NCI-H69 (cell line): Measurements from ENCODE around the gene HSPBAP1.

Source experiments
- DNase-seq: peaks from one replicate; lab custom pipeline; 2025; lab: John Stamatoyannopoulos, UW

Gene HSPBAP1, protein sequence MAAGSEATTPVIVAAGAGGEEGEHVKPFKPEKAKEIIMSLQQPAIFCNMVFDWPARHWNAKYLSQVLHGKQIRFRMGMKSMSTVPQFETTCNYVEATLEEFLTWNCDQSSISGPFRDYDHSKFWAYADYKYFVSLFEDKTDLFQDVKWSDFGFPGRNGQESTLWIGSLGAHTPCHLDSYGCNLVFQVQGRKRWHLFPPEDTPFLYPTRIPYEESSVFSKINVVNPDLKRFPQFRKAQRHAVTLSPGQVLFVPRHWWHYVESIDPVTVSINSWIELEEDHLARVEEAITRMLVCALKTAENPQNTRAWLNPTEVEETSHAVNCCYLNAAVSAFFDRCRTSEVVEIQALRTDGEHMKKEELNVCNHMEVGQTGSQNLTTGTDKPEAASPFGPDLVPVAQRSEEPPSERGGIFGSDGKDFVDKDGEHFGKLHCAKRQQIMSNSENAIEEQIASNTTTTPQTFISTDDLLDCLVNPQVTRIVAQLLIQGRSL

DNA sequence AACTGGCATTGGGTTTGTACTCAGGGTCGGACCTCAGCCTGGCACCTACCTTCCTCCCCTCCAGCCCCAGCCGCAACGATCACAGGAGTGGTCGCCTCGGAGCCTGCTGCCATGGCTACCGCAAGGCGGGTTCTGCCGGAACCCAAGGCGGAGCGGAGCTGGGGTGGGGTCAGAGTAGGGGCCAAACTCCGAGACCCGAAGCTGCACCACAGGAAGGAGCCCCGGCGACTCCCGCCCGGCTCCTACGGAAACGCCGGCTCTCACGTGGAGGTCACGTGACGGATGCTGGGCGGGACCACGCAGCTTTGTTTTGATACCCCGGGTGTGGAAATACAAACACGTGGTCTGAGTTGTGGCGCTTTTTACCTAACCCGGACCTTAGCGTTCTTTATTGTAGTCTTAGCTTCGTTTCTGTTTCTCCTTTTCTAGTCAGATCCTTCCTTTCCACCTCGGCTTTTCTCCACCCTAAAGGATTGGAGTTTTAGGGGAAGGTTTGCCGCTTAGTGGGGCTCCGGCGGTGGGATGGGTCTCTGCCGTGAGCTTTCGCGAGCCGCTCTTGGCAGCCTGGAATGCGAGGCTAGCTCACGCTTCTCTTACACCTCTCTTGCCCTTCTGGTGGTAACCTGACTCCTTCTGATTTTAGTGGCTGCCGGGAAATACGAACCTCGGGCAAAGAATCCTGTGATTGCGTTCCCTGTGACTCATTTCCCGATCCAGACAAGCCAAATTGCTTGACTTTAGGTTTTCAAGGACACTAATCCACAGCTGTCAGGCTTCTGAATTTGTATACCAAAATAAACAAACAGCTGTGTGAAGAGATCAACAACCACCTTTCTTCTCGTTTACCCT, at the start of gene HSPBAP1:
HSPBAP1 (minus strand) TSS at position 264 of the 849 bp plus-strand sequence; CDS start at position 113, 151 bp downstream.
- DNase-seq, result no peak

DNA sequence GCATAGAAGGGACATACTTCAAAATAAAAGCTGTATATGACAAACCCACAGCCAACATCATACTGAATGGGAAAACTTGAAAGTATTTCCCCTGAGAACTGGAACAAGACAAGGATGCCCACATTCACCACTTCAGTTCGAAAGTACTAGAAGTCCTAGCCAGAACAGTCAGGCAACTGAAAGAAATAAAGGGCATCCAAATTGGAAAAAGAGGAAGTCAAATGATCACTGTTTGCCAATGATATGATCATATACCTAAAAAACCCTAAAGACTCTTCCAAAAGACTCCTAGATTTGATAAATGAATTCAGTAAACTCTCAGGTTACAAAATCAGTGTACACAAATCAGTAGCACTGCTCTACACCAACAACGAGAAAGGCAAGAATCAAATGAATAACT, 42.0 kb upstream of the HSPBAP1 start:
- no peak for DNase-seq

DNA sequence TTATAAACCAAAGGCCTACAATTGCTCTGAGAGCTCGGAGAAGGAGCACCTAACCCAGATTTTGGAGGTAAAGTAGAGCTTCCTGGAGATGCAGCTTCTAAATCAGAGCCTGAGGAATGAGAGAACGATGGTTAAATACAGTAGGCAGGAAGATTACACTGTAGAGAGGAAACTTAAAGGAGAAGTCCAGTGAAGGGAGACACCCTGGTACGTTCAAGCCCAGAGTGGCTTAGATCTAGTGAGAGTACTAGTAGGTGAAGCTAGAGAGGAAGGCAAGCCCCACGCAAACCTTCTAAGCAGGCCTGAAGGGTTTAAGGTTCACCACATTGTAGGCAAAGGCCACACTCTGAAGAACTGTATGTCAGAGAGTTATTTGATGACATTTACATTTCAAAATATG, 34.6 kb upstream of the HSPBAP1 start:
- no peak for DNase-seq

DNA sequence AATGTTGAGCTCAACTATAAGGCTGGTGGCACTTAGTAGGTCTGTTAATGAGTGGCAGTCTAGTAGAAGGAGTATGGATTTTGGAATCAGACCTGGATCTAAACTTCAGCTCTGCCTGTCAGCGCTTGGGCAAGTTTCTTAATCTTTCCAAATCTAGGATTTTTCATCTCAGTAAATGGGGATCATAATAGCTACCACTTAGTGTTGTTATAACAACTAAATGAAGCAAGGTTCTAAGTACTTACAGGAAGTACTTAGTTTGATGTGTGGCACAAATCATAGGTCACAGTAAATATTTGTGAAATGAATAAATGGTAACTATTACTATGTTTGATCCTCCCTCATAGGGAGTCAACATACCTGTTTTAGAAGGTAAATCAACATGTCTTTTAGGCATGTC, 32.6 kb upstream of the HSPBAP1 start:
- DNase-seq, result no peak

DNA sequence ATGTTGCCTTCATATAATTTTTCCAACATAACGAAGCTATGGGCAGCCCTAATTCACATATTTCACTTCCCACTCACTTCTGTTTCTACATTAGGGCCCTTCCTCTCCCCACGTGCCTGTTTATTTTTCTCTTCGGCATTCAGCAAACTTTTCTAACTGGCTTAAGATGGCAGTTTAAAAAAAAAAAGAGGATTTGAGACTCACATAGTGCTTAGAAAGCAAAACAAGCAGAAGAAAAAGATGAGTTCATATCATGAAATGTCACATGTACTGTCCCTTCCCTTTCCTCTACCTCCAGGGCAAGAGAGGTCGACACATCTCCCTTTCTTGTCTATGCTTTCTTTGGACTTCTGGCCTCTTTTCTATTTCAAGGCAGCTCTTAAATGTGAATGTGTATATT, 31.8 kb upstream of the HSPBAP1 start:
- no peak for DNase-seq

DNA sequence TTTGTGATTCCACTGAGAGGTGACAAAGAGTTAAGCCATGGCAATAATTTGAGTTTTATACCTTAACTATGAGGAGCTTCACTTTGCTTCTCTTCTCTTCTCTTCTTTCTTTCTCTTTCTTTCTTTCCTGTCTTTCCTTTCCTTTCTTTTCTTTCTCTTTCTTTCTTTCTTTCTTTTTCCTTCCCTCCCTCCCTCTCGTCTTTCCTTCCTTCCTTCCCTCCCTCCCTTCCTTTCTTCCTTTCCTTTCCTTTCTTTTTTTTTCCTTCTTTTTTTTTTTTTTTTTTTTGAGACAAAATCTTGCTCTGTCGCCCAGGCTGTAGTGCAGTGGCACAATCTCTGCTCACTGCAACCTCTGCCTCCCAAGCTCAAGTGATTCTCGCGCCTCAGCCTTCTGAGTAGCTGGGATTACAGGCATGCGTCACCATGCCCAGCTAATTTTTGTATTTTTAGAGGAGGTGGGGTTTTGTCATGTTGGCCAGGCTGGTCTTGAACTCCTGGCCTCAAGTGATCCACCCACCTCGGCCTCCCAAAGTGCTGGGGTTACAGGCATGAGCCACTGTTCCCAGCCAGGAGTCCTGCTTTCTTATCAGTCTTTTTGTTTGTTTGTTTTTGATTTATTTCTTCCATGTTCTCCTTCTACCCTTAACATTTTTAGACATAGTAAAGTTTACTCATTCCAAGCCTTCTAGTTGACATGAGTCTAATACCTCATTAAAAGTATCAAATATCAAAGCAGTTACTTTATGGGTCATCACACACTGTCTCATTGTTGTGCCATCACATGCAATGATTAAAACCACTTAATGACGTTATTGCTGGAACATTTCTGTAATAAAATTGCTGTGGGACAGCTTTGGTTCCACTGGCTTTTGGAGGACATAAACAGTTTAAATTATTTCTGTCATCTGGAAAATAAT, 31.1 kb upstream of the HSPBAP1 start:
- DNase-seq, result no peak

DNA sequence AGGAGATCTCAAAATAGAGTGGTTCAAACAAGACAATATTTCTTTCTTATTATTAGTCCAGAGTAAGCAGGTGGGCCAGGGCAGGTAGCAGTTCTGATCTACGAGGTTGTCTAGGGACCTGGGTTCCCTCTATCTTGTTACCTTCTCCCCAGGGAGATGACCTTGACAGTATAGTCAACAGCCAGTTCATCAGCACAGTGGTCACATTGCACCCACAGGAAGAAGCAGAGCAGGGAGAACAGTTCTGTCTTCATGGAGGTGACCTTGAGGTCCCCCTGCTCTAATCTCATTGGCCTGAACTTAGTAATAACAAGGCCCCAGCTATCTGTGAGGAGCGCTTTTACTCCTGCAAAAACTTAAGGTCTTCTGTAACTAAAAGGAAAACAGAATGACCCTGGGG, 23.0 kb upstream of the HSPBAP1 start:
- no peak for DNase-seq

DNA sequence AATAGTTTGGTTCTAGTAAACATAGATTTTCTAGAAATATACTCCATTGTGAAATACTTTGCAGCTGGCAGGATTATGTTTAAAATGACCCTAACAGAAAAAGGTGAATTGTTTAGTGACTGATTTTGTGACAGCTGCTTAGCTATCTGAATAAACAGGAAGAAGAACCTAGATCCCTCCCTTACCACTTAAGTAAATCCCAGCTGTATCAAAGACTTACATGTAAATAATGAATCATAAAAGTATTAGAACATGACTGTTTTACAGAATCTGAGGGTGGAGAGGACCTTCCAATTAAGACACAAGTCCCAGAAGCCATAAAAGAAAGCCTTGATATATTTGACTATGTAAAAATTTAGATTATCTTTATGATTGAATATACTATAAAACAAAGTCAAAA, 17.1 kb upstream of the HSPBAP1 start:
- DNase-seq, result peak; percentile 4

DNA sequence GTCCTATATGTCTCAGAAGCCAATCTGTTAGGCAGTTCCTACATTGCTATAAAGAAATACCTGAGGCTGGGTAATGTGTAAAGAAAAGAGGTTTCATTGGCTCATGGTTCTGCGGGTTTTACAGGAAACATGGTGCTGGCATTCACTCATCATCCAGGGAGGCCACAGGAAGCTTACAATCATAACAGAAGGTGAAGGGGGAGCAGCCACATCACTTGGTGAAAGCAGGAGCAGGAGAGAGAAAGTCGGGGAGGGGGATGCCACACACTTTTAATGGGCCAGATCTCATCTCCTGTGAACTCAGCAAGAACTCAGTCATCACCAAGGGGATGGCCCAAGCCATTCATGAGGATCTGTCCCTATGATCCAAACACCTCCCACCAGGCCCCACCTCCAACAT, 10.3 kb upstream of the HSPBAP1 start:
- no peak for DNase-seq

DNA sequence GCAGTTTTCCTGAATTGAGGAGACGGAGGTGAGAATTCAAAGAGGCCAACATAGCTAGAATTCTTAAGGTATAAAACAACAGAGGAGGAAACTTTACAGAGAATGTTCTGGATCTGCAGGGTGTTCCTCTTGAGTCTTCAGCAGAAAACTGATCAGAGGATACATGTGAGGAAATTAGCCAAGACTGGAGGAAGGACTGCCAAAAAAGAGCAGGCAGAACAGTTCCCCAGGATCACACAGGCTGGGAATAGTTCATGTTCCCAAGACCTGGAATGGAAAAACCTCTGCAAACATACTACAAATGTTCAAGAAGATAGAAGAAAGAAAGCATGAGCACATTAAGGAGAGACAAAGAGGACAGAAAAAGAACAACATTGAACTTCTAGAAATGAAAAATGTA, 8.7 kb upstream of the HSPBAP1 start:
- no peak for DNase-seq

DNA sequence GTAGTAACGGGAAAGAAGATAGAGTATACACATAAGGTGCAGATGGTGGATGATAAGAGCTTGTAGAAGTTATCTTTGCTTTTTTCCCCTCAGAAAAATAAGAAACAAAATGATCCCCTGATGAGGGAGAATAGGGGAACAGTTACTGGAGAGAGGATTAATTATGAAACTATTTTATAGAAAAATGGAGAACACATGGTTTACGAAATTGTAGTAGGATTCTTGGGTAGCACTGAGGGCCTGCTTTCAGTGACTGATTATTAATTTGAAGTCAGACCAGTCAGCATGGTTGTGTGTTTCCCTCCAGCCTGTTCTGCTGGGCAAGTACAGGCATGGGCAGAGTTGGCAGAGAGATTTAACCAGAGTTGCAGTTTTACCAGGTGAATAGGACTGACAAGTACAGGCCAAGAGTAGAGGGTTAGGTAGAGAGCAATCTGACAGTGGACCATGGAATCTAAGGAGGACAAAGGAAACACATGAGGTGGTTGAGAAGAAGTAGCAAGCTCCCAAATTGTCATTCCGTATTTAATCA, 7.1 kb upstream of the HSPBAP1 start:
- DNase-seq, result no peak

DNA sequence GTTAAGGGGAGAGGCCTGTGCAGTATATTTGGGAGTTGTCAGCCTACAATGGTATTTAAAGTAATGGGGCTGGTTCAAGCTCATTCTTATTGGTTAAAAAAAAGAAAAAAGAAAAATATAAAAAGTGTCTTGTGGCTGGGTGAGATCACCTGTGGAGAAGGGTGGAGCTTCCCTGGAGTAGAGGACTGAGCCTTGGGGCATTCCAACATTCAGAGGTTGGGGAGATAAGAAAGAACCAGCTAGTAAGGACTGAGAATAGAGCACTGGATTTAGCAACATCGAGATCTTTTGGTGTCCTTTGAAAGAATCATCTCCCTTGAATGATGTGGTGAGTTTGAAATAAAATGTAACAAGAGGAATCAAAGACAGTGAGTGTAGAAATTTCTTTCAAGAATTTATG, 6.4 kb upstream of the HSPBAP1 start:
- no peak for DNase-seq

DNA sequence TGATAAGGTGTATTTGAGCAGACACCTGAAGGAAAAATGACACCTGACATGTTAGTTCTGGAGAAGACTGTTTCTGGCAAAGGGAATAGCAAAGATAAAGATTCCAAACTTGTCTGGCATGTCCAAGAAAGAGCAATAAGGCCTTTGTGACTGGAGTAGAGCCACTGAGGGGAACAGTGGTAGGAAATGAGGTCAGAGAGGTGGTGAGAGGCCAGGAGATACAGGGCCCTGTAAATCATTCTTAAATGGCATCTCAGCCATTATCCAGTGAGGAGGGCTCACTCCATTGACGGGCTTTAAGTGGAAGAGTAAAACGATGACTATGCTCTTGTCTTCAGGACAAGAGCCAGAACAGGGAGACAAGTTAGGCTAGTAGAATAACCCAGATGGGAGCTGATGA, 5.7 kb upstream of the HSPBAP1 start:
- DNase-seq, result no peak

DNA sequence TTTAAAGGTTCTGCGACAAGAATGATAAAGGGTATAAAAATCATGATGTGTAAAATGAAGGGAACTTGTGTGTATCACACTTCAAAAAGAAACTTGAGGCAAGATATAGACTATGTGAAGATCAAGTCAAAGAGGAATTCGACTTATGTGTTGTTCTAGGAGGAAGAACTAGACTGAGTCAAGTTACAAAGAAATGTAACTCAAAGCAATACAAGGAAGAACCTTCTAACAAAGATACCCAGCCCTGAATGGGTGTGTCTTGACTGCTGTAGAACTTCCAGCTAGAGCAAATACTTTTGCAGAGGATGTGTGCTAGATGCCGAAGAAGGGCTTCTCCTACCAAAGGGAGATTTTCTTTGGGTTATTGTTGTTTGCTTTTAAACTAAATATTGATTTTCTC, 3.7 kb upstream of the HSPBAP1 start:
- DNase-seq, result no peak

DNA sequence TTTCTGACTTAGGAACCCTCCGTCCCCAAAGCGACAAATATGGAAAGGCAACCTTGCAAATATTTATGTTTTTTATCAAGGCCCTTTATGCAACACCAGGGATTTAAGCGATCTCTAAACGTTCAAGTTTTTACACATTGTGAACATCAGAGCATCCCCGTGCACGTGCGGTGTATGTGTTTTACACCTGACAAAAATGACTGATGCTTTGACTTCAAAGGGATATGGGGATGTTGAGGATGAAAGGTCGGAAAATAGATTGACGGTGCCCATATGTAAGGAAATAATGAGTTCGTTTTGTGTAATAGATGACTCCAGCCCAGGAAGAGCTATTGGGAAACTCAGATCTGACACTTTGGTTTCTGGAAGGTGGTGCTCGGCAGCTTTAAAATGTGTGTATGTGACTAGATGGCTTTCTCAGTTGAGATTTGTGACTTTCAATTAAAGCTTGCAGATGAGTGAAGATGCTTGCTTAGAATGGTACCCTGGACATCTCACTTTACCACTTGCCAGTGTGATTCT, 2.1 kb upstream of the HSPBAP1 start:
- DNase-seq, result no peak

DNA sequence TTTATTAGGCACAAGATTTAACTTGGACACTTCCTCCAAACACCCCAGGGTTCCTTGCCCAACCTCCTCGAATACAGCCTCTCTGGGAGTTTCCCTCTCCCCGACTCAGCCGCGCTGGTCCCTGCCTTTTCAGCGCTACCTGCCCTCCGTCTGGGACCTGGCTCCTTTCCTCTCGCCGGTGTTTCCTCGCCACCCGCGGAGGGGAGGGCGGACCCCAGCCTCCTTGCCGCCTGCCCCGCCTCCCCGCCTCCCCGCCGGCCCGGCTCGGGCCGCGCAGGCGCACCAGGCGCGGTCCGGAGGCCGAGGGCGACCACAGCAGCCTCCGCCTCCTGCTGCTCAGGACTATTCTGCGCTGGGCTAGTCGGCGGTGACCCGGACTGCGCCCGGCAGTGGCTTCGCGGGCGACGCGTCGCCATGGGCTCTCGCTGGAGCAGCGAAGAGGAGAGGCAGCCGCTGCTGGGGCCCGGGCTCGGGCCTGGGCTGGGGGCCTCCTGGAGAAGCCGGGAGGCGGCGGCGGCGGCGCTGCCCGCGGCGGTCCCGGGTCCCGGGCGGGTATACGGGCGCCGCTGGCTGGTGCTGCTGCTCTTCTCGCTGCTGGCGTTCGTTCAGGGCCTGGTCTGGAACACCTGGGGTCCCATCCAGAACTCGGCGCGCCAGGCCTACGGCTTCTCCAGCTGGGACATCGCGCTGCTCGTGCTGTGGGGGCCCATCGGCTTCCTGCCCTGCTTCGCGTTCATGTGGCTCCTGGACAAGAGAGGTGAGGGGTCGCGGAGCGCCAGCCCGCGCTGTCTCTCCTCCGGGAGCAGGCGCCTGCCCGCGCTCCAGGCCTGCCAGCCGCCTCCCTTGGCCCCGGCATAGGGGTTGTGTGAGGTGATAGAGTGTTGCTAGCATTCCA, 1.4 kb upstream of the HSPBAP1 start, which contains the start of gene SLC49A4:
SLC49A4 (plus strand) TSS at position 291 of the 895 bp plus-strand sequence; CDS start at position 415, 124 bp downstream.
- DNase-seq, result no peak

DNA sequence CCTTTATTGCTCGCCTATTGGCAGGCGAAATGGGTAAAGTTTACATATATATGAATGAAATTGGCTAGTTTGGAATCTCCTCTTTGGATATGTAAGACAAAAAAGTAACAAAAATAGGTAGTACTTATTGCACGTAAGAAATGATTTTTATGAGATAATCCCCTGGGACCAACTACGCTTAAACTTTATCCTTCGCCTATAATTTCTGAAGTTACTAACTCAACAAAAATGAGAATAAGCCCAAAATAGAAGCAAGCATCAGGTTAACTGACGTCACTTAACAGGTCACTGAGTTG, 800 bp upstream of the HSPBAP1 start:
- DNase-seq, result no peak

DNA sequence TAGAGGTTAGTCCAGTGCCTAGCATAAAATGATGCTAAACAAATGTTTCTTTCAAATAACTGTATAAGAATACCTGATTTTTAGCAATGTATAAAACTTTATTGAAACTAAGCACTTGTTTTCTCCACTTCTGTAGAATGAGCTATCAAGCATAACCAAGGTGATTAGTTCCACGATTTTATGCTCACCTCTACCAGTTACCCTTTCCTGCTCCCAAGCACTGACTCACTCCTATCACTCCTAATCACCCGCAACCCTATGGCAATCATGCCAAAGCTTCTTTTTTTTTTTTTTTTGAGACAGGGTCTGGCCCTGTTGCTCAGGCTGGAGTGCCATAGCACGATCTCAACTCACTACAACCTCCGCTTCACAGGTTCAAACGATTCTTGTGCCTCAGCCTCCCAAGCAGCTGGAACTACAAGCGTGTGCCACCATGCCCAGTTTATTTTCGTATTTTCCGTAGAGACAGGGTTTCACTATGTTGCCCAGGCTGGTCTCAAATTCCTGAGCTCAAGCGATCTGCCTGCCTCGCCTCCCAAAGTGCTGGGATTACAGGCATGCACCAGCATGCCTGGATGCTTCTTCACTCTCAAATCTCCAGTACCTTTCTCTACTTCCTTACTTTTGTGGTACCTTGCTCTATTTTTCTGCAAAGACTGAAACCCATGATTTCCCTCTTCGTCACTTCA, 3.9 kb downstream of the HSPBAP1 start:
- no peak for DNase-seq

DNA sequence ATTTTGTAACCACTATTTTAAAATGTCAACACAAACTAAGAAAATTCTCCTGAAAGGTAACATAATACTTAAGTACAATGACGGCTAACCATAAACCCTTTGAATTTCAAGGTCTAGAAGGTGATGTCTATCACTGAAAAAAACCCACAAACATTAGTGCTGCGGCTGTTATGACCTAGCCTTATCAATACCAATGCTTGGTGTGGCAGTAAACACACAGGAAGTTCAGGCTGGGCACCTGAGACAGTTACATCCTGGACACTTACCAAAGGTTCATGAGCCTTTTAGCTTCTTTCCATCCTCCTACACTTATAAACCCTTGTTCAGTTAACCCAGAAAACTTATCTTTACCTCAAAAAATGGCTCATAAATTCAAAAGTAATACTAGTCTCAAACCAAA, 5.8 kb downstream of the HSPBAP1 start:
- DNase-seq, result no peak

DNA sequence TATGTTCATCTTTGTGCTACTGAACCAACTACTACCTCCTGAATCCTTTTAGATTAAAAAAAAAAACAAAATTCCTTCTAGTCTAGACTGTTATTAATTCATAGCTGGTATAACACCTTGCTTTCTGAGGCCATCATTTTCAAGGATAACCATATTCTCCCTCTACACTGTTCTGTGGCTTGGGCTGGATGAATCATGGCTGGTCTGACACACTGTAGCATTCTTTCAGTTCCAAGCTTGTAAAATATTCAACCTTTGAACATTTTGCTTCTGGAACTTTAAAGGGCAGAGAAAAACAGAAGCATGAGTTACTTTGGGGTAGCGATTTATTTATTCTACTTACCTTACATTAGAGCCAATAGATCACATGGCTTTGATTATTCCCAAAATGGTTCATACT, 7.6 kb downstream of the HSPBAP1 start:
- no peak for DNase-seq
